Airway epithelial cell (primary cell): ENCODE results near the gene LRRFIP2. TPM values are rescaled to one million over a fixed set of nuclear protein-coding genes. Genes with fewer than 3 reads are reported as not detected.

Experiments
- total RNA-seq: library from RNA; depleted of rRNA; stranded (reverse); fragments of >200 nt; gene quantifications from 2 replicates; pipeline ENCODE4 v1.2.3, GENCODE V29; 2015

LRRFIP2 gene, protein sequence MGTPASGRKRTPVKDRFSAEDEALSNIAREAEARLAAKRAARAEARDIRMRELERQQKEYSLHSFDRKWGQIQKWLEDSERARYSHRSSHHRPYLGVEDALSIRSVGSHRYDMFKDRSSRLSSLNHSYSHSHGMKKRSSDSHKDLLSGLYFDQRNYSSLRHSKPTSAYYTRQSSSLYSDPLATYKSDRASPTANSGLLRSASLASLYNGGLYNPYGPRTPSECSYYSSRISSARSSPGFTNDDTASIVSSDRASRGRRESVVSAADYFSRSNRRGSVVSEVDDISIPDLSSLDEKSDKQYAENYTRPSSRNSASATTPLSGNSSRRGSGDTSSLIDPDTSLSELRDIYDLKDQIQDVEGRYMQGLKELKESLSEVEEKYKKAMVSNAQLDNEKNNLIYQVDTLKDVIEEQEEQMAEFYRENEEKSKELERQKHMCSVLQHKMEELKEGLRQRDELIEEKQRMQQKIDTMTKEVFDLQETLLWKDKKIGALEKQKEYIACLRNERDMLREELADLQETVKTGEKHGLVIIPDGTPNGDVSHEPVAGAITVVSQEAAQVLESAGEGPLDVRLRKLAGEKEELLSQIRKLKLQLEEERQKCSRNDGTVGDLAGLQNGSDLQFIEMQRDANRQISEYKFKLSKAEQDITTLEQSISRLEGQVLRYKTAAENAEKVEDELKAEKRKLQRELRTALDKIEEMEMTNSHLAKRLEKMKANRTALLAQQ
- 49.4 and 53.1 TPM in 2 replicates for total RNA-seq

DNA sequence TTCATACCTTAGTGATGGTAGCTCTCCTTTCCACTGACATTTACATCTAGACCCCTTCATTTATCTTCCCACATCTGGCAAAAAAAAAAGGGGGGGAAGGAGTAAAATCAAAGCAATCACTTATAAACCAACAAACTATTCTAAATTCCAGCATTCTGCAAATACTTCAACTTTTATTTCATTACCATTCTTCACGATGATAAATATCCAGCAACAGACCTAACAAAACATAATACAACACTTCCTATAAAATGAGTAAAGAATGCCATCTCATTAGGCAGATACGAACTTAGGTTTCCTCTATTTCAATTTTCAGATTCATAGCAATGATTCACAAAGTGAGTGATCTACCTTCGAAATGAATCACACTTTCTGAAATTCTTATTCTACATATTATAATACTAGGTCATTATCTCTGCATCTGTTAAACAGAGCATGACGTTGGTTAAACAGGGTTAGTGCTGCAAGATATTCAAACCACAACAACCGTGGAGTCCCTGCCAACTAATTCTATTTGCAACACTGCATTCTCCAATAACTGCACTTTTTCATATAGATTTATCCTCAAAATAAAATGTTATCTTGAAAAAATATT, at the start of gene LRRFIP2:
LRRFIP2 (minus strand) TSS at position 51 of the 595 bp plus-strand sequence. CDS start 25,599 bp downstream, outside the sequence.

Other genes with a start within 250 kb of the LRRFIP2 start
- gene TRANK1, start 229.5 kb downstream of the LRRFIP2 start, total RNA-seq: 0.60 and 0.78 TPM in 2 replicates
- gene EPM2AIP1, start 181.5 kb downstream of the LRRFIP2 start, total RNA-seq: 2.1 and 3.2 TPM in 2 replicates
- gene MLH1, start 181.1 kb downstream of the LRRFIP2 start, total RNA-seq: 43.5 and 44.1 TPM in 2 replicates
- 37.3 and 45.6 TPM in 2 replicates for gene GOLGA4, start 68.7 kb upstream of the LRRFIP2 start, total RNA-seq